ENCODE data around the gene PIF1. TPM values are rescaled to one million over a fixed set of nuclear protein-coding genes. Genes with fewer than 3 reads are reported as not detected.

Gene PIF1
- total RNA-seq, 1 experiment from 2014 or later: 34.9 TPM

DNA sequence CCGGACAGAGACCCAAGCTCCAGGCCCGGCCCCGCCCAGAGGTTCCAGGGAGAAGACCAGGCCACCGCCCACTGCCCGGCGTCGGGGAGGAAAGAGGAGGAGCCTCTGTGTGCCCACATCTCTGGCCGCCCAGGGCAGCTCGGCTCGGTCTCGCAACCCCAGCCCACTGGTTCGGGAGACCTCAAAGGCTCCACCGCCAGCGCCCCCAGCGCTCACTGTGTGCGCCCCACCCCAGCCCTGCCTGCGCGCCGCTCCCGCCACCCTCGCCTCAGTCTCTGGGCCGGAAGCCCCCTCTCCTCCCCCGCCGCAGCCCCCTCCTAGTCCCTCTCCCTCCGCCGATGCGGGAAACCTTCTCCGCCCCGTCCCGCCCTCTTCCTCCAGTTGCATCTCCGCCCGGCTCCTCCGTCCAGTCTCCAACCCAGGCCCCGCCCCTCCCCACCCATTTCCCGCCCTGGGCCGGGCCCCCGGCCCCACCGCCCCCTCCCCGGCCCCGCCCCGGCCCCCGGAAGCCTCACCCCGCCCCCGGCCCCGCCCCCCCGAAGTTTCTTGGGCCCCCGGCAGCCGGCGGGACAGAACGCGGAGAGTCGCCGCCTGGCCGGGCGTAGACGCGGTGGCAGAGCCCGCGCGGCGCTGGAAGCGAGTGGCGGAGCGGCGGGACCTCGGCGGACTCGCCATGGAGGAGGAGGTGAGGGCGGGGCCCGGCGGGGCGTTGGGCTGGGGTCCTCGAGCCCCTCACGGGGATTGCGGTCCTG is 16.1 kb upstream of the PIF1 start, which contains the start of gene PLEKHO2:
TSS of gene PLEKHO2 (plus strand) at position 572 of the 752 bp plus-strand sequence. CDS start at position 674, 102 bp downstream.
- intact Hi-C loops (cut with micrococcal nuclease): no loop called here
- Histone ChIP-seq H3K36me3 (ENCODE audit: control insufficient read depth in 1 of 2, insufficient read depth in 2 of 2, low read length in 2 of 2) (no peaks in the 10 kb centered on the region), H3K27ac (ENCODE audit: low read depth, low read length) (peak within 1 kb of the TSS; percentile 74), H3K79me2 (ENCODE audit: insufficient read depth, low read length) (peaks cover 13% of the 10 kb centered on the region; the same call in 1 of the 2 replicates), H3K9me2 (ENCODE audit: insufficient read depth) (no peaks in the 10 kb centered on the region), H3K4me2 (ENCODE audit: low read length) (peak within 1 kb of the TSS; percentile 88), H3K27me3 (ENCODE audit: insufficient read depth, low read length) (no peaks in the 10 kb centered on the region), H3K4me3 (replicated peaks in 1 of 2; ENCODE audit: low read depth in 1 of 2, low read length in 2 of 2) (peak within 1 kb of the TSS; percentile 84 to 87), H2AFZ (ENCODE audit: low read depth, low read length, poor library complexity, severe bottlenecking) (no peak within 1 kb of the TSS), H3K9me3 (ENCODE audit: control insufficient read depth in 1 of 2, insufficient read depth in 1 of 2, low read depth in 1 of 2, low read length in 2 of 2) (no peaks in the 10 kb centered on the region), H3K4me1 (ENCODE audit: control insufficient read depth in 1 of 2, insufficient read depth in 2 of 2, low read length in 2 of 2) (peaks cover 8 to 24% of the 10 kb centered on the region in 2 experiments), H4K20me1 (ENCODE audit: insufficient read depth) (no peaks in the 10 kb centered on the region), H3K9ac (ENCODE audit: low read length) (peak within 1 kb of the TSS; percentile 83)
- ChIA-PET POLR2A (interaction anchor here (0.6 to 1.8 kb wide), 3 partner anchors 15 to 148 kb away, joined by 3 to 6 read pairs (median 3); partner anchors contain the start of genes PIF1 and SPG21), CTCF (interaction anchor here (1.0 kb wide), 1 partner anchor 110 kb away, joined by 4 read pairs; no protein-coding TSS in a partner anchor), RAD21 (ENCODE audit: low non-redundant PET in 1 of 2, low total read pairs in 2 of 2, uncharacterized antibody in 2 of 2, unreplicated experiment in 2 of 2) (interaction anchor here in 1 of 2 experiments (0.6 kb wide), 1 partner anchor 131 kb away, joined by 3 read pairs; no protein-coding TSS in a partner anchor)
- ATAC-seq (peak; percentile 97), DNase-seq (ENCODE audit: low read depth, low spot score) (peak; percentile 73)
- BruUV-seq (replicated peaks): no TSS peak
- TF ChIP-seq POLR2A (IDR thresholded peaks at IDR 0.05; ENCODE audit: borderline replicate concordance, extremely low read depth, insufficient read depth, insufficient read length) (peak; percentile 36), SIN3A (IDR thresholded peaks at IDR 0.05; ENCODE audit: low read depth) (peak; percentile 27; the same call in 1 of the 2 replicates), TCF7L2 (IDR thresholded peaks at IDR 0.05; ENCODE audit: borderline replicate concordance, extremely low read depth, insufficient read depth, insufficient read length) (peak; percentile 78), EGR1 (IDR thresholded peaks at IDR 0.05; ENCODE audit: low read depth) (peak; percentile 43; the same call in 1 of the 2 replicates), JUND (IDR thresholded peaks at IDR 0.05) (no peak), POLR2AphosphoS5 (IDR thresholded peaks at IDR 0.05; ENCODE audit: low read depth, low read length) (peak; percentile 83), ELF1 (IDR thresholded peaks at IDR 0.05; ENCODE audit: borderline replicate concordance, low read depth) (no peak), RAD21 (IDR thresholded peaks at IDR 0.05; ENCODE audit: low read depth) (no peak)
- TF ChIP-seq, protein P1, sequence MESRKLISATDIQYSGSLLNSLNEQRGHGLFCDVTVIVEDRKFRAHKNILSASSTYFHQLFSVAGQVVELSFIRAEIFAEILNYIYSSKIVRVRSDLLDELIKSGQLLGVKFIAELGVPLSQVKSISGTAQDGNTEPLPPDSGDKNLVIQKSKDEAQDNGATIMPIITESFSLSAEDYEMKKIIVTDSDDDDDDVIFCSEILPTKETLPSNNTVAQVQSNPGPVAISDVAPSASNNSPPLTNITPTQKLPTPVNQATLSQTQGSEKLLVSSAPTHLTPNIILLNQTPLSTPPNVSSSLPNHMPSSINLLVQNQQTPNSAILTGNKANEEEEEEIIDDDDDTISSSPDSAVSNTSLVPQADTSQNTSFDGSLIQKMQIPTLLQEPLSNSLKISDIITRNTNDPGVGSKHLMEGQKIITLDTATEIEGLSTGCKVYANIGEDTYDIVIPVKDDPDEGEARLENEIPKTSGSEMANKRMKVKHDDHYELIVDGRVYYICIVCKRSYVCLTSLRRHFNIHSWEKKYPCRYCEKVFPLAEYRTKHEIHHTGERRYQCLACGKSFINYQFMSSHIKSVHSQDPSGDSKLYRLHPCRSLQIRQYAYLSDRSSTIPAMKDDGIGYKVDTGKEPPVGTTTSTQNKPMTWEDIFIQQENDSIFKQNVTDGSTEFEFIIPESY (IDR thresholded peaks at IDR 0.05; ENCODE audit: extremely low read depth, insufficient replicate concordance, low read length): no peak
- TF ChIP-seq, protein P2, sequence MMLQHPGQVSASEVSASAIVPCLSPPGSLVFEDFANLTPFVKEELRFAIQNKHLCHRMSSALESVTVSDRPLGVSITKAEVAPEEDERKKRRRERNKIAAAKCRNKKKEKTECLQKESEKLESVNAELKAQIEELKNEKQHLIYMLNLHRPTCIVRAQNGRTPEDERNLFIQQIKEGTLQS (IDR thresholded peaks at IDR 0.05): no peak

Data from HCT116 (cell line).